ENCODE data around the gene NCKAP5. TPM values are rescaled to one million over a fixed set of nuclear protein-coding genes. Genes with fewer than 3 reads are reported as not detected.

NCKAP5 gene
- total RNA-seq, 3 donors from 2014 or later (not counting 1 experiment from before 2014, with no cell fraction given), result 0.12 to 0.20 TPM; not detected in 1

DNA sequence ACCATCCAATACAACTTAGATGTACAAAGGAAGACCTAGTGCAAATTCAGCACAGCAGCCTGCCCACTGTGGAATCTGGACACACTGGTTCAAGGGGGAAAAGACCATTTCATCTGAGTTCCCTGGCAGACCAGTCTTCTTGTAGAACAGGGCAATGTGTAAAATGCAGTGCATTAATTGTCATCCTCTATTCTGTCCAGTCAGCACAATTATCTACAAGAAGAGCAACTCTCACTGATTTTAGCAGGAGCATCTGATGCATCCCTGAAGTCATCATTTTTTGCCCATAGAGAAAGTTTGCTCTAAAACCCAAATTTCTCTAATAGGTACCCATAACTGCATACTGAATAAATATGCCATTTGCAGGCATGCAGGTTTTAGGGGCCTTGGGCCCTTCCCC lies 816.4 kb downstream of the NCKAP5 start:
- no peaks in the 10 kb centered on the region for H3K36me3 ChIP-seq (ENCODE audit: control insufficient read depth, insufficient read depth, low read length)
- no peaks in the 10 kb centered on the region for H3K27me3 ChIP-seq (ENCODE audit: control insufficient read depth, insufficient read depth, low read length)
- H3K4me1 Mint-ChIP-seq, result no peaks in the 10 kb centered on the region
- intact Hi-C loops (cut with micrococcal nuclease), result no loop called here
- H3K9me3 ChIP-seq (ENCODE audit: control insufficient read depth, insufficient read depth, low read length), result no peaks in the 10 kb centered on the region
- no peaks in the 10 kb centered on the region for H3K4me1 ChIP-seq (ENCODE audit: control insufficient read depth, insufficient read depth, low read length)
- no peak overlapping the region for H3K4me3 ChIP-seq (ENCODE audit: low read length)
- H3K9me3 Mint-ChIP-seq, result peaks cover 0 to 2% of the 10 kb centered on the region in 2 donors
- DNase-seq (no peak), ATAC-seq (no peak)
- H3K36me3 Mint-ChIP-seq, result no peaks in the 10 kb centered on the region
- no peaks in the 10 kb centered on the region for H3K27me3 Mint-ChIP-seq (ENCODE audit: low read depth in 2 of 2)
- no peak overlapping the region for H3K4me3 Mint-ChIP-seq
- no peak overlapping the region for H3K27ac ChIP-seq (ENCODE audit: low read length)
- TF ChIP-seq, protein P1, sequence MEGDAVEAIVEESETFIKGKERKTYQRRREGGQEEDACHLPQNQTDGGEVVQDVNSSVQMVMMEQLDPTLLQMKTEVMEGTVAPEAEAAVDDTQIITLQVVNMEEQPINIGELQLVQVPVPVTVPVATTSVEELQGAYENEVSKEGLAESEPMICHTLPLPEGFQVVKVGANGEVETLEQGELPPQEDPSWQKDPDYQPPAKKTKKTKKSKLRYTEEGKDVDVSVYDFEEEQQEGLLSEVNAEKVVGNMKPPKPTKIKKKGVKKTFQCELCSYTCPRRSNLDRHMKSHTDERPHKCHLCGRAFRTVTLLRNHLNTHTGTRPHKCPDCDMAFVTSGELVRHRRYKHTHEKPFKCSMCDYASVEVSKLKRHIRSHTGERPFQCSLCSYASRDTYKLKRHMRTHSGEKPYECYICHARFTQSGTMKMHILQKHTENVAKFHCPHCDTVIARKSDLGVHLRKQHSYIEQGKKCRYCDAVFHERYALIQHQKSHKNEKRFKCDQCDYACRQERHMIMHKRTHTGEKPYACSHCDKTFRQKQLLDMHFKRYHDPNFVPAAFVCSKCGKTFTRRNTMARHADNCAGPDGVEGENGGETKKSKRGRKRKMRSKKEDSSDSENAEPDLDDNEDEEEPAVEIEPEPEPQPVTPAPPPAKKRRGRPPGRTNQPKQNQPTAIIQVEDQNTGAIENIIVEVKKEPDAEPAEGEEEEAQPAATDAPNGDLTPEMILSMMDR (IDR thresholded peaks at IDR 0.05), result no peak
- no peak overlapping the region for H3K27ac Mint-ChIP-seq

GRCh38 chr2:132750606-132751005 lies 817.7 kb downstream of the NCKAP5 start:
- intact Hi-C loops (cut with micrococcal nuclease), result no loop called here
- ATAC-seq, result no peak
- Mint-ChIP-seq H3K27ac (no peak overlapping the region), H3K4me1 (no peaks in the 10 kb centered on the region), H3K36me3 (no peaks in the 10 kb centered on the region), H3K27me3 (ENCODE audit: low read depth in 2 of 2) (no peaks in the 10 kb centered on the region), H3K9me3 (peaks cover 2% of the 10 kb centered on the region in 2 donors), H3K4me3 (no peak overlapping the region)
- H3K4me1 ChIP-seq (ENCODE audit: control insufficient read depth, insufficient read depth, low read length), result no peaks in the 10 kb centered on the region
- no peaks in the 10 kb centered on the region for H3K9me3 ChIP-seq (ENCODE audit: control insufficient read depth, insufficient read depth, low read length)
- TF ChIP-seq, protein P1 (IDR thresholded peaks at IDR 0.05), result no peak
- H3K27me3 ChIP-seq (ENCODE audit: control insufficient read depth, insufficient read depth, low read length), result no peaks in the 10 kb centered on the region
- no peak overlapping the region for H3K4me3 ChIP-seq (ENCODE audit: low read length)
- H3K27ac ChIP-seq (ENCODE audit: low read length), result no peak overlapping the region
- DNase-seq, result no peak
- H3K36me3 ChIP-seq (ENCODE audit: control insufficient read depth, insufficient read depth, low read length), result no peaks in the 10 kb centered on the region

- ATAC-seq (no peak), DNase-seq (no peak)
- no peak overlapping the region for H3K4me3 ChIP-seq (ENCODE audit: low read length)
- H3K27ac ChIP-seq (ENCODE audit: low read length), result no peak overlapping the region
- no peaks in the 10 kb centered on the region for H3K27me3 ChIP-seq (ENCODE audit: control insufficient read depth, insufficient read depth, low read length)
- H3K9me3 Mint-ChIP-seq, result peaks cover 4 to 5% of the 10 kb centered on the region in 2 donors
- H3K9me3 ChIP-seq (ENCODE audit: control insufficient read depth, insufficient read depth, low read length), result no peaks in the 10 kb centered on the region
- H3K4me1 ChIP-seq (ENCODE audit: control insufficient read depth, insufficient read depth, low read length), result no peaks in the 10 kb centered on the region
- H3K4me3 Mint-ChIP-seq, result no peak overlapping the region
- H3K36me3 Mint-ChIP-seq, result no peaks in the 10 kb centered on the region
- H3K36me3 ChIP-seq (ENCODE audit: control insufficient read depth, insufficient read depth, low read length), result no peaks in the 10 kb centered on the region
- intact Hi-C loops (cut with micrococcal nuclease), result no loop called here
- TF ChIP-seq, protein P1 (IDR thresholded peaks at IDR 0.05), result no peak
- no peaks in the 10 kb centered on the region for H3K27me3 Mint-ChIP-seq (ENCODE audit: low read depth in 2 of 2)
- no peaks in the 10 kb centered on the region for H3K4me1 Mint-ChIP-seq
- 89% methylated on average over 1 of the region's 2 CpGs for WGBS (ENCODE audit: insufficient coverage)
- H3K27ac Mint-ChIP-seq, result no peak overlapping the region
These were observed 821.2 kb downstream of the NCKAP5 start for GRCh38 chr2:132747046-132747445.

- TF ChIP-seq, protein P1 (IDR thresholded peaks at IDR 0.05), result no peak
- no peaks in the 10 kb centered on the region for H3K27me3 Mint-ChIP-seq (ENCODE audit: low read depth in 2 of 2)
- no peak overlapping the region for H3K27ac Mint-ChIP-seq
- no peak overlapping the region for H3K4me3 Mint-ChIP-seq
- Histone ChIP-seq H3K9me3 (ENCODE audit: control insufficient read depth, insufficient read depth, low read length) (no peaks in the 10 kb centered on the region), H3K4me1 (ENCODE audit: control insufficient read depth, insufficient read depth, low read length) (no peaks in the 10 kb centered on the region), H3K27me3 (ENCODE audit: control insufficient read depth, insufficient read depth, low read length) (no peaks in the 10 kb centered on the region), H3K4me3 (ENCODE audit: low read length) (no peak overlapping the region), H3K27ac (ENCODE audit: low read length) (no peak overlapping the region), H3K36me3 (ENCODE audit: control insufficient read depth, insufficient read depth, low read length) (no peaks in the 10 kb centered on the region)
- ATAC-seq (no peak), DNase-seq (no peak)
- intact Hi-C loops (cut with micrococcal nuclease), result no loop called here
- no peaks in the 10 kb centered on the region for H3K4me1 Mint-ChIP-seq
- no peaks in the 10 kb centered on the region for H3K36me3 Mint-ChIP-seq
- H3K9me3 Mint-ChIP-seq, result peaks cover 7% of the 10 kb centered on the region in 2 donors
- 91% methylated on average over 3 of the region's 3 CpGs for WGBS (ENCODE audit: insufficient coverage)
These were observed 826.5 kb downstream of the NCKAP5 start for GRCh38 chr2:132741754-132742153.
